Stromal cell of bone marrow (primary cell): ENCODE results near the gene ODF4.
"Not testable (repeated sequence)": the region's sequence is repeated elsewhere in the genome, so short reads cannot be mapped to it uniquely, and the experiment has no call there.

Experiments used
- DNase-seq: peaks from one replicate; pipeline ENCODE4 v3.0.0-alpha.2; 2012; ENCODE audit warnings: low read depth

ODF4 gene

GRCh38 chr17:8369944-8370343 is 30.3 kb downstream of the ODF4 start:
- DNase-seq, result no peak

GRCh38 chr17:8371786-8372185 is 32.1 kb downstream of the ODF4 start:
- DNase-seq, result no peak

GRCh38 chr17:8372422-8372821 is 32.8 kb downstream of the ODF4 start:
- DNase-seq, result no peak

- not testable (repeated sequence) for DNase-seq
Measured at GRCh38 chr17:8373856-8374255, 34.2 kb downstream of the ODF4 start.

GRCh38 chr17:8375738-8376259 is 36.2 kb downstream of the ODF4 start:
- no peak for DNase-seq

GRCh38 chr17:8376271-8377067 is 36.8 kb downstream of the ODF4 start, which contains the start of gene KRABD2:
KRABD2 (minus strand) TSS chr17:8376704.
- peak; percentile 53 for DNase-seq

GRCh38 chr17:8377422-8377821 is 37.8 kb downstream of the ODF4 start:
- DNase-seq, result no peak

- DNase-seq, result not testable (repeated sequence)
Measured at GRCh38 chr17:8378117-8378516, 38.5 kb downstream of the ODF4 start.

GRCh38 chr17:8380049-8380448 is 40.4 kb downstream of the ODF4 start:
- no peak for DNase-seq

GRCh38 chr17:8382052-8382879 is 42.6 kb downstream of the ODF4 start:
- no peak for DNase-seq

GRCh38 chr17:8382880-8383142 is 43.2 kb downstream of the ODF4 start:
- DNase-seq, result no peak

GRCh38 chr17:8383143-8383822 is 43.6 kb downstream of the ODF4 start, which contains the start of gene RPL26:
RPL26 (minus strand) TSS chr17:8383193; CDS start chr17:8382310, 883 bp downstream.
- peak; percentile 98 for DNase-seq

GRCh38 chr17:8384801-8385378 is 45.2 kb downstream of the ODF4 start:
- no peak for DNase-seq

- no peak for DNase-seq
Measured at GRCh38 chr17:8386841-8387240, 47.2 kb downstream of the ODF4 start.

GRCh38 chr17:8387914-8388651 is 48.4 kb downstream of the ODF4 start:
- no peak for DNase-seq

GRCh38 chr17:8391711-8392110 is 52.1 kb downstream of the ODF4 start:
- DNase-seq, result no peak

GRCh38 chr17:8392274-8392673 is 52.6 kb downstream of the ODF4 start:
- no peak for DNase-seq

GRCh38 chr17:8392674-8393469 is 53.2 kb downstream of the ODF4 start:
- no peak for DNase-seq

GRCh38 chr17:8393470-8394231 is 54.0 kb downstream of the ODF4 start:
- DNase-seq, result no peak

- DNase-seq, result not testable (repeated sequence)
Measured at GRCh38 chr17:8394497-8394896, 54.9 kb downstream of the ODF4 start.
